Measurements from ENCODE around the gene CDCA7L. TPM values are rescaled to one million over a fixed set of nuclear protein-coding genes. Genes with fewer than 3 reads are reported as not detected.
A peak's percentile ranks its signal among the peaks of the same experiment; 100 is the strongest.

Gene CDCA7L
- polyA plus RNA-seq, 1 of the 3 experiments (the other 2 are of a cell fraction): 18.4 TPM

- 52% methylated on average over 9 of the region's 9 CpGs for WGBS (ENCODE audit: low lambda C conversion rate)
- ChIA-PET POLR2A (no interaction called here), CTCF (interaction anchor here (1.4 to 1.7 kb wide), 2 partner anchors 16 to 38 kb away, joined by 5 read pairs; no protein-coding TSS in a partner anchor)
- H3K27me3 ChIP-seq (ENCODE audit: insufficient read depth): no peaks in the 10 kb centered on the region
- no peak for TF ChIP-seq PBX3 (IDR thresholded peaks at IDR 0.05)
- TF ChIP-seq TAF1 (IDR thresholded peaks at IDR 0.05; ENCODE audit: borderline replicate concordance, low read depth, low read length): no peak
- TF ChIP-seq MAX (IDR thresholded peaks at IDR 0.05; ENCODE audit: low read depth): no peak
- TF ChIP-seq IRF3 (IDR thresholded peaks at IDR 0.05; ENCODE audit: low read depth, low read length): no peak
- TF ChIP-seq USF1 (IDR thresholded peaks at IDR 0.05; ENCODE audit: borderline replicate concordance, low read depth): no peak
- TF ChIP-seq GATA2 (CRISPR knock-in tag; IDR thresholded peaks at IDR 0.05): no peak
- no peaks in the 10 kb centered on the region for H4K20me1 ChIP-seq (ENCODE audit: insufficient read depth)
- no peak for DNase-seq
- H3K9ac ChIP-seq: no peak overlapping the region
- no peaks in the 10 kb centered on the region for H3F3A ChIP-seq (replicated peaks; ENCODE audit: insufficient read depth)
- H3K9me3 ChIP-seq: no peaks in the 10 kb centered on the region
- no peaks in the 10 kb centered on the region for H3K9me2 ChIP-seq
- H3K4me1 ChIP-seq (ENCODE audit: control insufficient read depth in 1 of 2, insufficient read depth in 2 of 2, low read depth in 1 of 2, low read length in 1 of 2): no peaks in the 10 kb centered on the region
- no peak overlapping the region for H3K4me3 ChIP-seq (ENCODE audit: low read depth in 2 of 2, low read length in 1 of 2)
- no peaks in the 10 kb centered on the region for H3K36me3 ChIP-seq (replicated peaks in 1 of 2; ENCODE audit: control insufficient read depth in 1 of 2, insufficient read depth in 2 of 2, low read length in 1 of 2)
- no peak overlapping the region for H2AFZ ChIP-seq (ENCODE audit: low read depth)
- no peaks in the 10 kb centered on the region for H3K79me2 ChIP-seq (ENCODE audit: insufficient read depth)
- H3K27ac ChIP-seq (ENCODE audit: low read depth in 2 of 2, low read length in 1 of 2): no peak overlapping the region
- H3K4me2 ChIP-seq: no peak overlapping the region
Observed at GRCh38 chr7:21962677-21963076, 17.0 kb upstream of the CDCA7L start.

GRCh38 chr7:21960922-21961321 is 15.2 kb upstream of the CDCA7L start:
- DNase-seq: no peak
- Histone ChIP-seq H3K27me3 (ENCODE audit: insufficient read depth) (no peaks in the 10 kb centered on the region), H3K4me2 (no peak overlapping the region), H3K36me3 (replicated peaks in 1 of 2; ENCODE audit: control insufficient read depth in 1 of 2, insufficient read depth in 2 of 2, low read length in 1 of 2) (no peaks in the 10 kb centered on the region), H3K4me1 (ENCODE audit: control insufficient read depth in 1 of 2, insufficient read depth in 2 of 2, low read depth in 1 of 2, low read length in 1 of 2) (no peaks in the 10 kb centered on the region), H4K20me1 (ENCODE audit: insufficient read depth) (no peaks in the 10 kb centered on the region), H3K4me3 (ENCODE audit: low read depth in 2 of 2, low read length in 1 of 2) (no peak overlapping the region), H3K79me2 (ENCODE audit: insufficient read depth) (no peaks in the 10 kb centered on the region), H3K27ac (ENCODE audit: low read depth in 2 of 2, low read length in 1 of 2) (no peak overlapping the region), H2AFZ (ENCODE audit: low read depth) (0 out of 2 replicates have a peak overlapping the region, but pooled peaks have one; percentile 26), H3K9me3 (no peaks in the 10 kb centered on the region), H3K9me2 (no peaks in the 10 kb centered on the region), H3F3A (replicated peaks; ENCODE audit: insufficient read depth) (no peaks in the 10 kb centered on the region), H3K9ac (no peak overlapping the region)
- WGBS (ENCODE audit: low lambda C conversion rate): 55% methylated on average over 3 of the region's 3 CpGs
- POLR2A ChIA-PET: no interaction called here
- CTCF ChIA-PET: no interaction called here
- no peak for TF ChIP-seq RFX5 (IDR thresholded peaks at IDR 0.05; ENCODE audit: low read length)
- TF ChIP-seq JUND (IDR thresholded peaks at IDR 0.05): peak; percentile 64; the same call in 1 of the 2 replicates
- no peak for TF ChIP-seq GATA2 (CRISPR knock-in tag; IDR thresholded peaks at IDR 0.05)
- TF ChIP-seq FOSL2 (IDR thresholded peaks at IDR 0.05; ENCODE audit: borderline replicate concordance, low read depth): peak; percentile 64; the same call in 1 of the 2 replicates
